Measurements from ENCODE around the gene LAMC3. TPM values are rescaled to one million over a fixed set of nuclear protein-coding genes. Genes with fewer than 3 reads are reported as not detected.

LAMC3 gene
- total RNA-seq, 2 experiments from 2014 or later: 0.66 to 1.7 TPM

DNA sequence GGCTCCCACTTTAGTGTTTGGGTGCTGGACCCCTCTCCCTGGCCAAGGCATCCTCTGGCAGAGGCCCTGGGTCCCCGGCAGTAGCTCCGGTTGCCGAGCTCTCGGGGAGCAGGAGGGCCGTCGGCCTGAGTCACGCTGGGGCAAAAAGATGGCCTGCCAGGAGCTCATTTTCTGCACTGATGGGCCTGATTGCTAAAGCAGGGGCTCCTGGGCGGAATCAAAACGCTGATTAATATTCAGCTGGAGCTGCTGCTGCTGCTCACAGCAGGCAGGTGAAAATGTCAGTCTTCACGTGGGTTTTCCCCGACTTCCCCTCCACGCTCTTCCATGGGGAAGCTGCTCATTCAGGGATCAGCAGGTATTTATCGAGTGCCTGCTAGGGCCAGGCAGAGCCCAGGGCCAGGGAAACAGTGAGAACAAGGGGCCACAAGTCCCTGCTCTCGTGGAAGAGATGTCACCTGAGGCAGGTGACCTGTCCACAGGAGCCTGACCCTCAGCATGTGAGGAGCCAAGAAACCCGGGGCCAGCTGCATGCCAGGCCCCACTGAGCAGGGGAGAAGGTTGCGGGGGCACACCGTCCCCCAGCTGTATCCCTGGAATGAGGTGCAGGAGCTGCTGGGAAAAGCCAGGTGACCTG is 22.1 kb downstream of the LAMC3 start:
- Histone ChIP-seq H3K4me1 (ENCODE audit: insufficient read depth, low read length) (no peaks in the 10 kb centered on the region), H3K9me3 (ENCODE audit: control insufficient read depth in 1 of 2, insufficient read depth in 1 of 2, low read length in 2 of 2) (no peaks in the 10 kb centered on the region), H3K27me3 (ENCODE audit: control insufficient read depth in 1 of 2, insufficient read depth in 2 of 2, low read length in 2 of 2) (no peaks in the 10 kb centered on the region), H3K4me3 (ENCODE audit: low read length) (no peak overlapping the region), H3K27ac (ENCODE audit: low read depth in 1 of 2, low read length in 2 of 2) (no peak overlapping the region), H3K36me3 (ENCODE audit: insufficient read depth, low read length) (no peaks in the 10 kb centered on the region)
- Mint-ChIP-seq H3K4me1 (ENCODE audit: low read depth) (no peaks in the 10 kb centered on the region), H3K4me3 (no peak overlapping the region), H3K36me3 (ENCODE audit: low read depth) (no peaks in the 10 kb centered on the region), H3K9me3 (no peaks in the 10 kb centered on the region), H3K27me3 (peaks cover 3% of the 10 kb centered on the region), H3K27ac (no peak overlapping the region)
- POLR2A ChIA-PET: no interaction called here
- TF ChIP-seq, protein P1, sequence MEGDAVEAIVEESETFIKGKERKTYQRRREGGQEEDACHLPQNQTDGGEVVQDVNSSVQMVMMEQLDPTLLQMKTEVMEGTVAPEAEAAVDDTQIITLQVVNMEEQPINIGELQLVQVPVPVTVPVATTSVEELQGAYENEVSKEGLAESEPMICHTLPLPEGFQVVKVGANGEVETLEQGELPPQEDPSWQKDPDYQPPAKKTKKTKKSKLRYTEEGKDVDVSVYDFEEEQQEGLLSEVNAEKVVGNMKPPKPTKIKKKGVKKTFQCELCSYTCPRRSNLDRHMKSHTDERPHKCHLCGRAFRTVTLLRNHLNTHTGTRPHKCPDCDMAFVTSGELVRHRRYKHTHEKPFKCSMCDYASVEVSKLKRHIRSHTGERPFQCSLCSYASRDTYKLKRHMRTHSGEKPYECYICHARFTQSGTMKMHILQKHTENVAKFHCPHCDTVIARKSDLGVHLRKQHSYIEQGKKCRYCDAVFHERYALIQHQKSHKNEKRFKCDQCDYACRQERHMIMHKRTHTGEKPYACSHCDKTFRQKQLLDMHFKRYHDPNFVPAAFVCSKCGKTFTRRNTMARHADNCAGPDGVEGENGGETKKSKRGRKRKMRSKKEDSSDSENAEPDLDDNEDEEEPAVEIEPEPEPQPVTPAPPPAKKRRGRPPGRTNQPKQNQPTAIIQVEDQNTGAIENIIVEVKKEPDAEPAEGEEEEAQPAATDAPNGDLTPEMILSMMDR (IDR thresholded peaks at IDR 0.05): no peak
- DNase-seq (no peak), ATAC-seq (ENCODE audit: poor library complexity) (no peak)
- intact Hi-C loops (cut with DNase I, micrococcal nuclease): no loop called here
- CTCF ChIA-PET: interaction anchor here (1.9 kb wide), 1 partner anchor 15 kb away, joined by 7 read pairs; no protein-coding TSS in a partner anchor

DNA sequence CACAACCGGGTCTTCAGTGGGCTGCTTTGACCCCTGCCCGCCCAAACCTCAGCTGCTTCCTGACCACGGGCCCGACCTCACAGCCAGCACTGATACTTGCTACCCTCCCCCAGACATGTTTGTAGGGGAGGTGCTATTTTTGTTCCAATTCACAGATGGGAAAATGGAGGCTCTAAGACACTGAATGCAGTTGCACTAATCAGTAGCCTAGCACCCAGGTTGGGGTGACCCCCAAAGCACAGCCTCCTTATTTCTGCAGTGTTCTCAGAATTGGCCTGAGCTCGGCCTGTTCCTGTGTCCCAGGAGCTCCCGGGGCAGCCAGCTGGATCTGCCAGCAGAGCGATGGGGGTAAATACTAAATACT is 22.6 kb downstream of the LAMC3 start:
- no peaks in the 10 kb centered on the region for H3K36me3 ChIP-seq (ENCODE audit: insufficient read depth, low read length)
- no peaks in the 10 kb centered on the region for H3K9me3 Mint-ChIP-seq
- no peak overlapping the region for H3K27ac Mint-ChIP-seq
- CTCF ChIA-PET: interaction anchor here (1.9 kb wide), 1 partner anchor 15 kb away, joined by 7 read pairs; no protein-coding TSS in a partner anchor
- no peaks in the 10 kb centered on the region for H3K9me3 ChIP-seq (ENCODE audit: control insufficient read depth in 1 of 2, insufficient read depth in 1 of 2, low read length in 2 of 2)
- ATAC-seq (ENCODE audit: poor library complexity): no peak
- TF ChIP-seq, protein P1 (IDR thresholded peaks at IDR 0.05): no peak
- H3K27me3 Mint-ChIP-seq: peaks cover 3% of the 10 kb centered on the region
- no peaks in the 10 kb centered on the region for H3K36me3 Mint-ChIP-seq (ENCODE audit: low read depth)
- no peak overlapping the region for H3K27ac ChIP-seq (ENCODE audit: low read depth in 1 of 2, low read length in 2 of 2)
- H3K4me3 Mint-ChIP-seq: no peak overlapping the region
- intact Hi-C loops (cut with DNase I, micrococcal nuclease): no loop called here
- H3K27me3 ChIP-seq (ENCODE audit: control insufficient read depth in 1 of 2, insufficient read depth in 2 of 2, low read length in 2 of 2): no peaks in the 10 kb centered on the region
- POLR2A ChIA-PET: no interaction called here
- no peak for DNase-seq
- no peaks in the 10 kb centered on the region for H3K4me1 ChIP-seq (ENCODE audit: insufficient read depth, low read length)
- no peaks in the 10 kb centered on the region for H3K4me1 Mint-ChIP-seq (ENCODE audit: low read depth)
- H3K4me3 ChIP-seq (ENCODE audit: low read length): no peak overlapping the region

DNA sequence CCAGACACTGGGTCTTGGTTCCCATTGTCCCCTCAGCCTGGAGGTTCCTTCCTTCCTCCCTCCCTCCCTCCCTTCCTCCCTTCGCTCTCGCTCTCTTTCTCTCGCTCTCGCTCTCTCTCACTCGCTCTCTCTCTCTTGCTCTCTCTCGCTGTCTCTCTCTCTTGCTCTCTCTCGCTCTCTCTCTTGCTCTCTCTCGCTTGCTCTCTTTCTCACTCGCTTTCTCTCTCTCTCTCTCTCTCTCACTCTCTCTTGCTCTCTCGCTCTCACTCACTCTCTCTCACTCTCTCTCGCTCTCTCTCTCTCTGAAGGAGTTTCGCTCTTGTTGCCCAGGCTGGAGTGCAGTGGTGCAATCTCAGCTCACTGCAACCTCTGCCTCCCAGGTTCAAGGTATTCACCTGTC is 23.4 kb downstream of the LAMC3 start:
- intact Hi-C loops (cut with DNase I, micrococcal nuclease): no loop called here
- Histone ChIP-seq H3K27me3 (ENCODE audit: control insufficient read depth in 1 of 2, insufficient read depth in 2 of 2, low read length in 2 of 2) (no peaks in the 10 kb centered on the region), H3K27ac (ENCODE audit: low read depth in 1 of 2, low read length in 2 of 2) (no peak overlapping the region), H3K4me3 (ENCODE audit: low read length) (no peak overlapping the region), H3K36me3 (ENCODE audit: insufficient read depth, low read length) (no peaks in the 10 kb centered on the region), H3K9me3 (ENCODE audit: control insufficient read depth in 1 of 2, insufficient read depth in 1 of 2, low read length in 2 of 2) (no peaks in the 10 kb centered on the region), H3K4me1 (ENCODE audit: insufficient read depth, low read length) (no peaks in the 10 kb centered on the region)
- Mint-ChIP-seq H3K27me3 (peaks cover 6% of the 10 kb centered on the region), H3K4me3 (no peak overlapping the region), H3K27ac (no peak overlapping the region), H3K4me1 (ENCODE audit: low read depth) (no peaks in the 10 kb centered on the region), H3K9me3 (no peaks in the 10 kb centered on the region), H3K36me3 (ENCODE audit: low read depth) (no peaks in the 10 kb centered on the region)
- TF ChIP-seq, protein P1 (IDR thresholded peaks at IDR 0.05): no peak
- ATAC-seq (ENCODE audit: poor library complexity) (no peak), DNase-seq (no peak)
- CTCF ChIA-PET: no interaction called here
- POLR2A ChIA-PET: no interaction called here
